Adrenal gland (tissue), 12 donors: Measurements from ENCODE around the gene AP2S1. TPM values are rescaled to one million over a fixed set of nuclear protein-coding genes. Genes with fewer than 3 reads are reported as not detected.
A peak's percentile ranks its signal among the peaks of the same experiment; 100 is the strongest.

Experiments
- DNase-seq, 7 donors: peaks; one replicate each; pipeline ENCODE4 v3.0.0-alpha.2; 2019 to 2020
- H3K27ac ChIP-seq, 5 donors: fragments of 200-600 bp; sonication (generic) in 4 of 5; 1 replicate in 3 of 5; 2 replicates in 2 of 5; pipeline versions ENCODE4 v1.5.1 to v1.8.0; 2016 to 2020; ENCODE audit warnings: mild to moderate bottlenecking in 1 of 5
- H3K27me3 ChIP-seq: fragments of 200-600 bp; 2 replicates; pipeline ENCODE4 v1.8.0; 2021
- H3K36me3 ChIP-seq, 2 donors: fragments of 200-600 bp; replicated peaks in 1 of 2; 1 replicate in 1 of 2; 2 replicates in 1 of 2; pipeline versions ENCODE4 v1.5.1 to v1.8.0; 2018 to 2022
- H3K4me1 ChIP-seq, 2 donors: fragments of 200-600 bp; replicated peaks in 1 of 2; 1 replicate in 1 of 2; 2 replicates in 1 of 2; pipeline versions ENCODE4 v1.5.1 to v1.8.0; 2018 to 2021
- H3K4me3 ChIP-seq, 4 donors: fragments of 200-600 bp; sonication (generic) in 3 of 4; one replicate each; pipeline ENCODE4 v1.5.1; 2016 to 2018
- H3K9me3 ChIP-seq, 3 donors: fragments of 200-600 bp; sonication (generic) in 1 of 3; replicated peaks in 1 of 3; 1 replicate in 2 of 3; 2 replicates in 1 of 3; pipeline versions ENCODE4 v1.5.1 to v1.8.0; 2016 to 2021
- POLR2A ChIP-seq, 2 donors: fragments of 450-650 bp; IDR thresholded peaks; one replicate each; pipeline ENCODE4 v1.6.1; 2017; ENCODE audit warnings: antibody characterized with exemption in 2 of 2, mild to moderate bottlenecking in 2 of 2, moderate library complexity in 1 of 2
- WGBS, 4 donors: extraction: QIAGEN DNeasy Blood & Tissue Kit in 2 of 4; methylation state at CpG; one replicate each; pipeline versions ENCODE4 v1.1.5 to v1.1.7; 2013 to 2017; 5-methylcytosine and 5-hydroxymethylcytosine counted together
- intact Hi-C, 2 donors: fragments of 100-400 bp; cut with DNase I; formaldehyde crosslinking; loops; one replicate each; pipeline versions ENCODE4 v1.14.1 to v1.15.0; 2022 to 2023
- polyA plus RNA-seq, 3 donors: library from polyadenylated mRNA; stranded (reverse); fragments of 200-250 nt in 2 of 3; fragments of 350-450 nt in 1 of 3; fragmentation: Illumina TruSeq in 1 of 3; extraction: RNeasy Lipid Tissue Mini Kit (QIAGEN cat#74804) in 1 of 3; gene quantifications; one replicate each; pipeline ENCODE4 v1.2.3, GENCODE V29; 2013 to 2014
- total RNA-seq, 9 donors: library from RNA; depleted of rRNA in 4 of 9; stranded (reverse); fragments of >200 nt in 4 of 9; fragments of 120-200 nt in 1 of 9; fragmentation: NEBNext Ultra II Directional in 1 of 9; extraction: Animal tissue kit (Norgen Biotek cat#: 25700) in 1 of 9; gene quantifications; one replicate each; pipeline versions ENCODE4 v1.1.0 to v1.2.4, GENCODE V29; 2013 to 2023
- TF ChIP-seq, protein P1 (sequence below), 6 experiments: fragments of 450-650 bp in 4 of 6; fragments of 200-600 bp in 2 of 6; sonication (generic) in 1 of 6; IDR thresholded peaks; 1 replicate in 5 of 6; 2 replicates in 1 of 6; pipeline versions ENCODE4 v1.5.1 to v1.8.0; 2016 to 2021; ENCODE audit warnings: antibody characterized with exemption in 6 of 6, mild to moderate bottlenecking in 2 of 6, moderate library complexity in 1 of 6
- donor health status: healthy with polysubstance abuse.
- donor health status: Bipolar disorder and iron deficiency.
- donor health status: DM: yes; HTN: yes; CAD: no.
- donor health status: DM: no; HTN: no; CAD: no.
- donor health status: DM: no; HTN: no; CAD: no.
- donor health status: DM: yes; HTN: yes; CAD: no.

Gene AP2S1
- total and polyA plus RNA-seq, 12 donors: 91.1 to 216 (median 166) TPM

DNA sequence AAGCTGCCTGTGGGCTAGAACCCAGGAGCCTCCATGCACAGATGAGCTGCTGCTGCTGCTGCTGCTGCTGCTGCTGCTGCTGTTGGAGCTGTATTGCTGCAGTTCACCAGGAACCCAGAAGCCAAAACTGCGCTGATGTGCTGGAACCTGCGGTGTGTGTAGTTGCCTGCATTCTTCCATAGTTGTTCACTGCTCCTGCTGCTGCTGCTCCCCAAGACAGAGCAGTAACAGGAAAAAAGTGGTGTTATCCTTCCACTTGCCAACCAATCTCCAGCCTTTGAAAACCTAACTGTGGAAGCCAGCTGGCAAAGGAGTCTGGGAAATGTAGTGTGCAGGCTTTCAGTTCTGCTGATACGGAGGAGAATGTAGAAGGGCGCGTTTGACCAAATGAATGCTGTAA lies 48.1 kb upstream of the AP2S1 start:
- Histone ChIP-seq H3K9me3 (no peaks in the 10 kb centered on the region), H3K27me3 (no peaks in the 10 kb centered on the region), H3K27ac (no peak overlapping the region), H3K4me1 (peaks cover 21 to 33% of the 10 kb centered on the region in 2 donors), H3K36me3 (no peaks in the 10 kb centered on the region), H3K4me3 (no peak overlapping the region)
- WGBS, 4 donors: 69 to 86% (median 79%) methylated on average over 3 to 5 of the region's 5 CpGs
- intact Hi-C loops: loop anchor here in 1 of 2 donors (5.0 kb wide), 1 partner anchor 36 kb away; the partner anchor contains the start of gene ARHGAP35
- TF ChIP-seq POLR2A (IDR thresholded peaks at IDR 0.05): no peak
- TF ChIP-seq, protein P1, sequence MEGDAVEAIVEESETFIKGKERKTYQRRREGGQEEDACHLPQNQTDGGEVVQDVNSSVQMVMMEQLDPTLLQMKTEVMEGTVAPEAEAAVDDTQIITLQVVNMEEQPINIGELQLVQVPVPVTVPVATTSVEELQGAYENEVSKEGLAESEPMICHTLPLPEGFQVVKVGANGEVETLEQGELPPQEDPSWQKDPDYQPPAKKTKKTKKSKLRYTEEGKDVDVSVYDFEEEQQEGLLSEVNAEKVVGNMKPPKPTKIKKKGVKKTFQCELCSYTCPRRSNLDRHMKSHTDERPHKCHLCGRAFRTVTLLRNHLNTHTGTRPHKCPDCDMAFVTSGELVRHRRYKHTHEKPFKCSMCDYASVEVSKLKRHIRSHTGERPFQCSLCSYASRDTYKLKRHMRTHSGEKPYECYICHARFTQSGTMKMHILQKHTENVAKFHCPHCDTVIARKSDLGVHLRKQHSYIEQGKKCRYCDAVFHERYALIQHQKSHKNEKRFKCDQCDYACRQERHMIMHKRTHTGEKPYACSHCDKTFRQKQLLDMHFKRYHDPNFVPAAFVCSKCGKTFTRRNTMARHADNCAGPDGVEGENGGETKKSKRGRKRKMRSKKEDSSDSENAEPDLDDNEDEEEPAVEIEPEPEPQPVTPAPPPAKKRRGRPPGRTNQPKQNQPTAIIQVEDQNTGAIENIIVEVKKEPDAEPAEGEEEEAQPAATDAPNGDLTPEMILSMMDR (IDR thresholded peaks at IDR 0.05): no peak
- DNase-seq: peak in 1 of 7 donors; percentile 46

GRCh38 chr19:46896076-46896794 lies 45.6 kb upstream of the AP2S1 start:
- WGBS, 4 donors: 84 to 88% (median 88%) methylated on average over 8 to 10 of the region's 10 CpGs
- intact Hi-C loops: loop anchor here in 1 of 2 donors (5.0 kb wide), 1 partner anchor 34 kb away; the partner anchor contains the start of gene ARHGAP35
- Histone ChIP-seq H3K9me3 (no peaks in the 10 kb centered on the region), H3K36me3 (no peaks in the 10 kb centered on the region), H3K4me1 (peaks cover 0 to 11% of the 10 kb centered on the region in 2 donors), H3K27me3 (no peaks in the 10 kb centered on the region), H3K27ac (no peak overlapping the region), H3K4me3 (no peak overlapping the region)
- no peak for DNase-seq
- no peak for TF ChIP-seq POLR2A (IDR thresholded peaks at IDR 0.05)
- TF ChIP-seq, protein P1 (IDR thresholded peaks at IDR 0.05): no peak

DNA sequence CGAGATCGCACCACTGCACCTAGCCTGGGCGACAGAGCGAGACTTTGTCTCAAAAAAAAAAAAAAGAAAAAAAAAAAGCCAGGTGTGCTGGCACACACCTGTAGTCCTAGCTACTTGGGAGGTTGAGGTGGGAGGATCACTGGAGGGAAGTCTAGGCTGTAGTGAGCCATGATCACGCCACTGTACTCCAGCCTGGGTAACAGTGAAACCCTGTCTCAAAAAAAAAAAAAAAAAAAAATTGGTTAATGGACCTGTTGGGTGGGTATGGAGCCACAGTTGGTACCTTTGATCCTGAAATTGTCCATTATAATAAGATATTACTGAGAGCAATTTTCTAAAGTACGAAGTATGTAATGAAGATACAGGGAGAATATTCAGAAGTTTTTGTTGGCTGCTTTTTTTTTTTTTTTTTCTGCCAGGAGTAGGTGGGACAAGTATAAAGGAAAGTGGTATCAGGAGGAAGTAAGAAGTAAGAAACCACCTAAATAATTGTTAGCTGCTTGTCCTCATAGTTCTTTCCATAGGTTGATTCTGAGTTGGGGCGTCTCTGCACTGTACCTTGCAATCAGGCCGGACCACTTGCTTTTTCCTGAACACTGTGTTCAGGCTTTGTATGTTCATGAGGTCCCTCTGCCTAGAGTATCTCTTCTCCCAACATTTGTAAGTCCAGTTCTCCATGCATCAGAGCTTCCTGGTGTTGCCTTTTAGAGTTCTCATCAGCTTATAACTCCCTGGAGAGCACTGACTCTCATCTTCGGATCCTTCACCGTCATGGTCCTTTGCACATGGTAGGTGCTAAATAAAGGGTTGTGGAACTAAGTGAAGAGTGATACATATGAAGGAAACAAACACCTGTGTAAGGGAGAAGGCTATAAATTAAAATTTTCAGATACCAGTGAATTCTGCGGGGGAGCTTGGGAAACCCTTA lies 41.9 kb upstream of the AP2S1 start:
- intact Hi-C loops: no loop called here
- TF ChIP-seq, protein P1 (IDR thresholded peaks at IDR 0.05): no peak
- no peak for TF ChIP-seq POLR2A (IDR thresholded peaks at IDR 0.05)
- no peak for DNase-seq
- 95 to 97% (median 95%) methylated on average over 11 of the region's 11 CpGs for WGBS, 4 donors
- Histone ChIP-seq H3K9me3 (no peaks in the 10 kb centered on the region), H3K36me3 (no peaks in the 10 kb centered on the region), H3K4me1 (peaks cover 0 to 11% of the 10 kb centered on the region in 2 donors), H3K27ac (no peak overlapping the region), H3K27me3 (no peaks in the 10 kb centered on the region), H3K4me3 (no peak overlapping the region)
